IMR-90 (cell line): Measurements from ENCODE around the gene NOA1. TPM values are rescaled to one million over a fixed set of nuclear protein-coding genes. Genes with fewer than 3 reads are reported as not detected.

Source experiments
- ATAC-seq: fragments of 200-7000 bp; cut with Tn5 transposase; 2 replicates; pipeline ENCODE4 v1.9.1; 2020; ENCODE audit warnings: low read depth, mild to moderate bottlenecking, moderate library complexity
- BruUV-seq: library from RNA; stranded (reverse); fragments of 400-500 nt; replicated peaks from 2 replicates; lab custom pipeline; 2021; lab: Mats Ljungman, UMichigan
- CTCF ChIA-PET: fragments of 300-600 bp; formaldehyde crosslinking; extraction: SDS; loops from one replicate; lab custom pipeline; 2021; ENCODE audit warnings: antibody characterized with exemption; lab: Yijun Ruan, JAX
- POLR2A ChIA-PET: fragments of 300-600 bp; sonication (Branson Sonifier 250); formaldehyde crosslinking; loops from one replicate; lab custom pipeline; 2022; ENCODE audit warnings: antibody characterized with exemption; ENCODE audit not compliant: unreplicated experiment; lab: Charles Lee
- DNase-seq: peaks from one replicate; pipeline ENCODE4 v3.0.0; 2013
- H2AFZ ChIP-seq: replicated peaks from 2 replicates; pipeline ENCODE3; 2013; ENCODE audit warnings: low read length, mild to moderate bottlenecking; ENCODE audit not compliant: poor library complexity
- H2AK5ac ChIP-seq: 2 replicates; pipeline ENCODE4 v1.6.1; 2013; ENCODE audit warnings: low read depth, low read length, inconsistent platforms
- H2AK9ac ChIP-seq: replicated peaks from 2 replicates; pipeline ENCODE3; 2013; ENCODE audit warnings: mild to moderate bottlenecking, low read depth, low read length, moderate library complexity; ENCODE audit not compliant: poor library complexity
- H2BK120ac ChIP-seq: 2 replicates; pipeline ENCODE4 v1.6.1; 2013; ENCODE audit warnings: low read depth, low read length, inconsistent platforms
- H2BK15ac ChIP-seq: 3 replicates; pipeline ENCODE4 v1.6.1; 2013; ENCODE audit warnings: low read depth, low read length, inconsistent platforms
- H2BK20ac ChIP-seq: 2 replicates; pipeline ENCODE4 v1.6.1; 2013; ENCODE audit warnings: low read depth, mild to moderate bottlenecking, inconsistent platforms, low read length, moderate library complexity
- H2BK5ac ChIP-seq: 2 replicates; pipeline ENCODE4 v1.6.1; 2013; ENCODE audit warnings: mild to moderate bottlenecking, low read depth, low read length, inconsistent platforms; ENCODE audit not compliant: poor library complexity, severe bottlenecking
- H3K14ac ChIP-seq: replicated peaks from 2 replicates; pipeline ENCODE4 v1.6.1; 2013; ENCODE audit warnings: low read depth, low read length, inconsistent platforms
- H3K18ac ChIP-seq: 2 replicates; pipeline ENCODE4 v1.6.1; 2013; ENCODE audit warnings: low read depth, low read length, control low read depth
- H3K23ac ChIP-seq: 2 replicates; pipeline ENCODE4 v1.6.1; 2013; ENCODE audit warnings: low read depth, low read length, inconsistent platforms
- H3K27ac ChIP-seq: 2 replicates; pipeline ENCODE4 v1.5.1; 2013; ENCODE audit warnings: mild to moderate bottlenecking, control low read depth, low read length; ENCODE audit not compliant: insufficient read depth
- H3K27me3 ChIP-seq: 2 replicates; pipeline ENCODE4 v1.6.1; 2013; ENCODE audit warnings: low read length; ENCODE audit not compliant: control insufficient read depth, insufficient read depth
- H3K36me3 ChIP-seq: 2 replicates; pipeline ENCODE4 v1.6.1; 2013; ENCODE audit warnings: low read length, mixed read lengths; ENCODE audit not compliant: control insufficient read depth, insufficient read depth
- H3K4ac ChIP-seq: 2 replicates; pipeline ENCODE4 v1.6.1; 2013; ENCODE audit warnings: low read depth, low read length, inconsistent platforms
- H3K4me1 ChIP-seq: 2 replicates; pipeline ENCODE4 v1.6.1; 2013; ENCODE audit warnings: low read length, mixed read lengths; ENCODE audit not compliant: control insufficient read depth, insufficient read depth
- H3K4me2 ChIP-seq: 2 replicates; pipeline ENCODE4 v1.6.1; 2013; ENCODE audit warnings: low read depth, mild to moderate bottlenecking, control low read depth, low read length, moderate library complexity
- H3K4me3 ChIP-seq: 2 replicates; pipeline ENCODE4 v1.5.1; 2013; ENCODE audit warnings: low read depth, mild to moderate bottlenecking, control low read depth, low read length, moderate library complexity; ENCODE audit not compliant: insufficient read depth
- H3K56ac ChIP-seq: 2 replicates; pipeline ENCODE4 v1.6.1; 2013; ENCODE audit warnings: low read length, inconsistent platforms; ENCODE audit not compliant: insufficient read depth; ENCODE audit errors: extremely low read depth
- H3K79me1 ChIP-seq, 2 experiments: 2 replicates each; pipeline ENCODE4 v1.6.1; 2013; ENCODE audit warnings: low read length in 2 of 2, inconsistent platforms in 1 of 2, low read depth in 1 of 2
- H3K9ac ChIP-seq: 2 replicates; pipeline ENCODE4 v1.6.1; 2013; ENCODE audit warnings: low read depth, low read length, control low read depth
- H3K9me1 ChIP-seq: 2 replicates; pipeline ENCODE4 v1.6.1; 2013; ENCODE audit warnings: low read length, inconsistent platforms; ENCODE audit not compliant: insufficient read depth
- H3K9me3 ChIP-seq: 2 replicates; pipeline ENCODE4 v1.6.1; 2013; ENCODE audit warnings: low read length; ENCODE audit not compliant: control insufficient read depth, insufficient read depth
- H4K20me1 ChIP-seq: 2 replicates; pipeline ENCODE4 v1.6.1; 2013; ENCODE audit warnings: low read length, inconsistent platforms; ENCODE audit not compliant: insufficient read depth
- H4K5ac ChIP-seq: 2 replicates; pipeline ENCODE4 v1.6.1; 2013; ENCODE audit warnings: mild to moderate bottlenecking, low read depth, low read length, control low read depth
- H4K8ac ChIP-seq, 2 experiments: 2 replicates each; pipeline ENCODE4 v1.6.1; 2013; ENCODE audit warnings: low read depth in 2 of 2, low read length in 2 of 2, control low read depth in 1 of 2, inconsistent platforms in 1 of 2
- H4K91ac ChIP-seq: 2 replicates; pipeline ENCODE4 v1.6.1; 2013; ENCODE audit warnings: low read depth, low read length, inconsistent platforms; ENCODE audit not compliant: insufficient read depth
- BHLHE40 ChIP-seq: fragments of 150-350 bp; IDR thresholded peaks from 2 replicates; pipeline ENCODE4 v1.6.1; 2016; ENCODE audit warnings: mild to moderate bottlenecking, low read depth, low read length
- CEBPB ChIP-seq: IDR thresholded peaks from 2 replicates; pipeline ENCODE4 v1.6.1; 2012; ENCODE audit warnings: low read depth, low read length, improper control_type of control experiment
- CHD1 ChIP-seq: IDR thresholded peaks from 2 replicates; pipeline ENCODE4 v1.6.1; 2012; ENCODE audit warnings: low read depth, low read length, improper control_type of control experiment
- MAZ ChIP-seq: IDR thresholded peaks from 2 replicates; pipeline ENCODE4 v1.6.1; 2012; ENCODE audit warnings: low read depth, mild to moderate bottlenecking, low read length, improper control_type of control experiment, moderate library complexity, borderline replicate concordance
- MXI1 ChIP-seq: IDR thresholded peaks from 2 replicates; pipeline ENCODE4 v1.6.1; 2012; ENCODE audit warnings: low read depth, mild to moderate bottlenecking, low read length, moderate library complexity, borderline replicate concordance
- NFE2L2 ChIP-seq: fragments of 150-350 bp; IDR thresholded peaks from 2 replicates; pipeline ENCODE4 v1.6.1; 2016; ENCODE audit warnings: low read depth, mild to moderate bottlenecking, low read length
- RAD21 ChIP-seq: IDR thresholded peaks from 2 replicates; pipeline ENCODE4 v1.6.1; 2012; ENCODE audit warnings: low read length, improper control_type of control experiment
- RCOR1 ChIP-seq: IDR thresholded peaks from 2 replicates; pipeline ENCODE4 v1.6.1; 2012; ENCODE audit warnings: mild to moderate bottlenecking, low read length, improper control_type of control experiment; ENCODE audit not compliant: insufficient replicate concordance
- WGBS, 2 experiments: methylation state at CpG; one replicate each; pipeline versions ENCODE4 v1.1.5 to v1.1.7; 2013; ENCODE audit warnings: missing lambda C conversion rate in 2 of 2; ENCODE audit not compliant: insufficient read length in 1 of 2; ENCODE audit errors: extremely low coverage in 2 of 2; 5-methylcytosine and 5-hydroxymethylcytosine counted together
- dilution Hi-C: fragments of 300-500 bp; cut with HindIII; formaldehyde crosslinking; loops from one replicate; pipeline ENCODE4 v1.14.3; 2018; ENCODE audit warnings: low sequenced_read_pairs; ENCODE audit not compliant: unreplicated experiment
- in situ Hi-C: fragments of 300-500 bp; cut with MboI; formaldehyde crosslinking; loops from 3 replicates; pipeline ENCODE4 v1.14.3; 2019; ENCODE audit warnings: low sequenced_read_pairs, inconsistent platforms, mixed read lengths
- intact Hi-C: fragments of 100-400 bp; cut with micrococcal nuclease; formaldehyde crosslinking; loops from 2 replicates; pipeline ENCODE4 v1.10.0; 2022
- polyA plus RNA-seq, 3 experiments: library from polyadenylated mRNA; depleted of rRNA; stranded (reverse); fragments of >200 nt; gene quantifications; 2 replicates each; pipeline ENCODE4 v1.2.3, GENCODE V29; 2012; ENCODE audit warnings: low replicate concordance in 1 of 3
- total RNA-seq: library from RNA; depleted of rRNA; stranded (reverse); fragments of >200 nt; gene quantifications from 2 replicates; pipeline ENCODE4 v1.2.3, GENCODE V29; 2012
- TF ChIP-seq, protein P1 (sequence below): fragments of 150-350 bp; IDR thresholded peaks from 2 replicates; pipeline ENCODE4 v1.6.1; 2016; ENCODE audit warnings: low read depth, mild to moderate bottlenecking, low read length, moderate library complexity, borderline replicate concordance
- TF ChIP-seq, protein P2 (sequence below): conservative IDR thresholded peaks from 2 replicates; pipeline ENCODE4 v1.5.1; 2012; ENCODE audit warnings: mild to moderate bottlenecking, low read depth, low read length, improper control_type of control experiment
- TF ChIP-seq, protein P3 (sequence below): fragments of 150-350 bp; IDR thresholded peaks from 2 replicates; pipeline ENCODE4 v1.6.1; 2017; ENCODE audit warnings: mild to moderate bottlenecking, antibody characterized with exemption, low read length, low read depth

Gene NOA1
- total and polyA plus RNA-seq, 2 of the 4 experiments (the other 2 are of a cell fraction), result 10.4 to 10.8 TPM

DNA sequence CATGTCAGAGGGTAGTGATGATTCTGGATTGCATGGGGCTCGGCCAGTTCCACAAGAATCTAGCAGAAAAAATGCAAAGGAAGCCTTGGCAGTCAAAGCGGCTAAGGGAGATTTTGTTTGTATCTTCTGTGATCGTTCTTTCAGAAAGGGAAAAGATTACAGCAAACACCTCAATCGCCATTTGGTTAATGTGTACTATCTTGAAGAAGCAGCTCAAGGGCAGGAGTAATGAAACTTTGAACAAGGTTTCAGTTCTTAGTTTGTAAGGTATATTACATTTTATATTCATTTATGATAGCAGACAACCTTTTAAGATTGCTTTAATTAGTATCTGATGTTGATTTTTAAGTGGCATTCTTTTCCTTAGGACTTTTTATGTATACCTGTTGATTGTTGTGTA is 45.5 kb downstream of the NOA1 start:
- CTCF ChIA-PET, result no interaction called here
- in situ Hi-C loops, result no loop called here
- no TSS peak for BruUV-seq

More for the DNA sequence above, 45.5 kb downstream of the NOA1 start:
- Histone ChIP-seq H4K20me1 (no peaks in the 10 kb centered on the region), H3K4ac (no peak overlapping the region), H2BK5ac (no peak overlapping the region), H2AK5ac (no peak overlapping the region), H3K9me1 (peaks cover 2% of the 10 kb centered on the region; the same call in 1 of the 2 replicates), H3K4me1 (no peaks in the 10 kb centered on the region; the same call in 1 of the 2 replicates), H4K91ac (no peak overlapping the region), H3K9ac (no peak overlapping the region), H3K56ac (no peak overlapping the region), H3K79me1 (peaks cover 27 to 45% of the 10 kb centered on the region in 2 experiments), H3K27me3 (no peaks in the 10 kb centered on the region), H3K18ac (no peak overlapping the region), H3K14ac (no peak overlapping the region), H3K4me3 (no peak overlapping the region), H3K23ac (no peak overlapping the region), H3K27ac (no peak overlapping the region), H2BK15ac (no peak overlapping the region), H3K9me3 (no peaks in the 10 kb centered on the region), H2AFZ (no peak overlapping the region), H3K36me3 (peaks cover 16% of the 10 kb centered on the region), H2AK9ac (no peak overlapping the region), H2BK120ac (no peak overlapping the region), H4K8ac (no peak overlapping the region), H4K5ac (no peak overlapping the region), H2BK20ac (no peak overlapping the region), H3K4me2 (no peak overlapping the region)
- no peak for TF ChIP-seq CHD1
- TF ChIP-seq, protein P1, sequence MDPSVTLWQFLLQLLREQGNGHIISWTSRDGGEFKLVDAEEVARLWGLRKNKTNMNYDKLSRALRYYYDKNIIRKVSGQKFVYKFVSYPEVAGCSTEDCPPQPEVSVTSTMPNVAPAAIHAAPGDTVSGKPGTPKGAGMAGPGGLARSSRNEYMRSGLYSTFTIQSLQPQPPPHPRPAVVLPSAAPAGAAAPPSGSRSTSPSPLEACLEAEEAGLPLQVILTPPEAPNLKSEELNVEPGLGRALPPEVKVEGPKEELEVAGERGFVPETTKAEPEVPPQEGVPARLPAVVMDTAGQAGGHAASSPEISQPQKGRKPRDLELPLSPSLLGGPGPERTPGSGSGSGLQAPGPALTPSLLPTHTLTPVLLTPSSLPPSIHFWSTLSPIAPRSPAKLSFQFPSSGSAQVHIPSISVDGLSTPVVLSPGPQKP, result no peak
- TF ChIP-seq NFE2L2, result no peak
- TF ChIP-seq, protein P2, sequence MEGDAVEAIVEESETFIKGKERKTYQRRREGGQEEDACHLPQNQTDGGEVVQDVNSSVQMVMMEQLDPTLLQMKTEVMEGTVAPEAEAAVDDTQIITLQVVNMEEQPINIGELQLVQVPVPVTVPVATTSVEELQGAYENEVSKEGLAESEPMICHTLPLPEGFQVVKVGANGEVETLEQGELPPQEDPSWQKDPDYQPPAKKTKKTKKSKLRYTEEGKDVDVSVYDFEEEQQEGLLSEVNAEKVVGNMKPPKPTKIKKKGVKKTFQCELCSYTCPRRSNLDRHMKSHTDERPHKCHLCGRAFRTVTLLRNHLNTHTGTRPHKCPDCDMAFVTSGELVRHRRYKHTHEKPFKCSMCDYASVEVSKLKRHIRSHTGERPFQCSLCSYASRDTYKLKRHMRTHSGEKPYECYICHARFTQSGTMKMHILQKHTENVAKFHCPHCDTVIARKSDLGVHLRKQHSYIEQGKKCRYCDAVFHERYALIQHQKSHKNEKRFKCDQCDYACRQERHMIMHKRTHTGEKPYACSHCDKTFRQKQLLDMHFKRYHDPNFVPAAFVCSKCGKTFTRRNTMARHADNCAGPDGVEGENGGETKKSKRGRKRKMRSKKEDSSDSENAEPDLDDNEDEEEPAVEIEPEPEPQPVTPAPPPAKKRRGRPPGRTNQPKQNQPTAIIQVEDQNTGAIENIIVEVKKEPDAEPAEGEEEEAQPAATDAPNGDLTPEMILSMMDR, result no peak
- TF ChIP-seq BHLHE40, result no peak
- no peak for TF ChIP-seq MXI1
- TF ChIP-seq, protein P3, sequence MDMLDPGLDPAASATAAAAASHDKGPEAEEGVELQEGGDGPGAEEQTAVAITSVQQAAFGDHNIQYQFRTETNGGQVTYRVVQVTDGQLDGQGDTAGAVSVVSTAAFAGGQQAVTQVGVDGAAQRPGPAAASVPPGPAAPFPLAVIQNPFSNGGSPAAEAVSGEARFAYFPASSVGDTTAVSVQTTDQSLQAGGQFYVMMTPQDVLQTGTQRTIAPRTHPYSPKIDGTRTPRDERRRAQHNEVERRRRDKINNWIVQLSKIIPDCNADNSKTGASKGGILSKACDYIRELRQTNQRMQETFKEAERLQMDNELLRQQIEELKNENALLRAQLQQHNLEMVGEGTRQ, result no peak
- TF ChIP-seq CEBPB, result no peak
- no peak for TF ChIP-seq MAZ
- no peak for TF ChIP-seq RAD21
- TF ChIP-seq RCOR1, result no peak
- ATAC-seq (no peak), DNase-seq (no peak)
- dilution Hi-C loops, result no loop called here
- 85% methylated on average over 2 of the region's 4 CpGs; no CpG with 5 or more reads in 1 of the 2 experiments for WGBS, 2 experiments
- POLR2A ChIA-PET, result no interaction called here
- intact Hi-C loops, result no loop called here
